ENCODE data around the gene NUP98. TPM values are rescaled to one million over a fixed set of nuclear protein-coding genes. Genes with fewer than 3 reads are reported as not detected.

NUP98 gene
- total and polyA plus RNA-seq, 2 experiments from 2014 or later = 23.6 to 81.4 TPM

- Histone ChIP-seq H3K27me3 (no peaks in the 10 kb centered on the region), H3K27ac (no peak overlapping the region), H3K4me2 (no peak overlapping the region), H2AFZ (no peak overlapping the region), H3K9me2 (replicated peaks; ENCODE audit: insufficient read depth) (no peaks in the 10 kb centered on the region), H4K20me1 (ENCODE audit: insufficient read depth, poor library complexity, severe bottlenecking) (peaks cover 83% of the 10 kb centered on the region), H3K4me3 (no peak overlapping the region), H3K36me3 (replicated peaks; ENCODE audit: insufficient read depth, low read depth) (no peaks in the 10 kb centered on the region), H3K4me1 (ENCODE audit: insufficient read depth) (no peaks in the 10 kb centered on the region), H3K79me2 (peaks cover 98% of the 10 kb centered on the region), H3K9me3 (ENCODE audit: low read depth) (no peaks in the 10 kb centered on the region)
- 84% methylated on average over 8 of the region's 8 CpGs for WGBS (ENCODE audit: low lambda C conversion rate, missing lambda C conversion rate)
- no peak for DNase-seq (ENCODE audit: low spot score)
- TF ChIP-seq CTCF (IDR thresholded peaks at IDR 0.05; ENCODE audit: poor library complexity) (no peak), EZH2 (IDR thresholded peaks at IDR 0.05; ENCODE audit: borderline replicate concordance) (no peak), EZH2phosphoT487 (IDR thresholded peaks at IDR 0.05; ENCODE audit: low read depth, severe bottlenecking, unreplicated experiment) (no peak)
These were observed 10.4 kb downstream of the NUP98 start for GRCh38 chr11:3786781-3787428.

- H3K9me2 ChIP-seq (replicated peaks; ENCODE audit: insufficient read depth) = no peaks in the 10 kb centered on the region
- no peak overlapping the region for H3K4me2 ChIP-seq
- peaks cover 59% of the 10 kb centered on the region for H4K20me1 ChIP-seq (ENCODE audit: insufficient read depth, poor library complexity, severe bottlenecking)
- no peaks in the 10 kb centered on the region for H3K9me3 ChIP-seq (ENCODE audit: low read depth)
- H3K27ac ChIP-seq = no peak overlapping the region
- TF ChIP-seq CTCF (IDR thresholded peaks at IDR 0.05; ENCODE audit: poor library complexity) = no peak
- no peak for TF ChIP-seq EZH2 (IDR thresholded peaks at IDR 0.05; ENCODE audit: borderline replicate concordance)
- no peak for TF ChIP-seq EZH2phosphoT487 (IDR thresholded peaks at IDR 0.05; ENCODE audit: low read depth, severe bottlenecking, unreplicated experiment)
- peaks cover 90% of the 10 kb centered on the region for H3K79me2 ChIP-seq
- WGBS (ENCODE audit: low lambda C conversion rate, missing lambda C conversion rate) = 96% methylated on average over 4 of the region's 4 CpGs
- no peaks in the 10 kb centered on the region for H3K4me1 ChIP-seq (ENCODE audit: insufficient read depth)
- H3K27me3 ChIP-seq = no peaks in the 10 kb centered on the region
- DNase-seq (ENCODE audit: low spot score) = no peak
- H2AFZ ChIP-seq = no peak overlapping the region
- peaks cover 3% of the 10 kb centered on the region for H3K36me3 ChIP-seq (replicated peaks; ENCODE audit: insufficient read depth, low read depth)
- no peak overlapping the region for H3K4me3 ChIP-seq
These were observed 13.7 kb downstream of the NUP98 start for GRCh38 chr11:3783611-3784010.

- H3K27me3 ChIP-seq = no peaks in the 10 kb centered on the region
- H3K36me3 ChIP-seq (replicated peaks; ENCODE audit: insufficient read depth, low read depth) = peaks cover 3% of the 10 kb centered on the region
- WGBS (ENCODE audit: low lambda C conversion rate, missing lambda C conversion rate) = 87% methylated on average over 5 of the region's 5 CpGs
- no peak for TF ChIP-seq EZH2 (IDR thresholded peaks at IDR 0.05; ENCODE audit: borderline replicate concordance)
- TF ChIP-seq EZH2phosphoT487 (IDR thresholded peaks at IDR 0.05; ENCODE audit: low read depth, severe bottlenecking, unreplicated experiment) = no peak
- TF ChIP-seq CTCF (IDR thresholded peaks at IDR 0.05; ENCODE audit: poor library complexity) = no peak
- no peak for DNase-seq (ENCODE audit: low spot score)
- H3K4me1 ChIP-seq (ENCODE audit: insufficient read depth) = no peaks in the 10 kb centered on the region
- H4K20me1 ChIP-seq (ENCODE audit: insufficient read depth, poor library complexity, severe bottlenecking) = peaks cover 53% of the 10 kb centered on the region
- H3K27ac ChIP-seq = no peak overlapping the region
- no peaks in the 10 kb centered on the region for H3K9me2 ChIP-seq (replicated peaks; ENCODE audit: insufficient read depth)
- H2AFZ ChIP-seq = no peak overlapping the region
- H3K9me3 ChIP-seq (ENCODE audit: low read depth) = no peaks in the 10 kb centered on the region
- H3K4me2 ChIP-seq = no peak overlapping the region
- no peak overlapping the region for H3K4me3 ChIP-seq
- peaks cover 88% of the 10 kb centered on the region for H3K79me2 ChIP-seq
These were observed 14.4 kb downstream of the NUP98 start for GRCh38 chr11:3782963-3783362.
